GM18520 (cell line): ENCODE results near the gene YPEL1.
"Not testable (repeated sequence)": the region's sequence is repeated elsewhere in the genome, so short reads cannot be mapped to it uniquely, and the experiment has no call there.

Experiments used
- ATAC-seq: cut with Tn5 transposase; IDR thresholded peaks from one replicate; pipeline ENCODE4 v1.9.1; 2021; ENCODE audit not compliant: unreplicated experiment

Gene YPEL1

DNA sequence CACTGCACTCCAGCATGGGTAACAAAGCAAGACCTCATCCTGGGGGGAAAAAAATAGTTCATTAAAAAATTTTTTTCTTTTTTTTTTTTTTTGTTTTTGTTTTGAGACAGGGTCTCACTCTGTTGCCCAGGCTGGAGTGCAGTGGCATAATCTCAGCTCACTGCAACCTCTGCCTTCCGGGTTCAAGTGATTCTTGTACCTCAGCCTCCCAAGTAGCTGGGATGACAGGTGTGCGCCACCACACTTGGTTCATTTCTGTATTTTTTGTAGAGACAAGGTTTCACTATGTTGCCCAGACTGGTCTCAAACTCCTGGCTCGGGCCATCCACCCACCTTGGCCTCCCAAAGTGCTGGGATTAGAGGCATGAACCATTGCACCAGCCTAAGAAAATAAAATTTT is 11.1 kb downstream of the YPEL1 start:
- ATAC-seq, result not testable (repeated sequence)

- not testable (repeated sequence) for ATAC-seq
Observed at GRCh38 chr22:21721195-21721852, 14.3 kb downstream of the YPEL1 start.

DNA sequence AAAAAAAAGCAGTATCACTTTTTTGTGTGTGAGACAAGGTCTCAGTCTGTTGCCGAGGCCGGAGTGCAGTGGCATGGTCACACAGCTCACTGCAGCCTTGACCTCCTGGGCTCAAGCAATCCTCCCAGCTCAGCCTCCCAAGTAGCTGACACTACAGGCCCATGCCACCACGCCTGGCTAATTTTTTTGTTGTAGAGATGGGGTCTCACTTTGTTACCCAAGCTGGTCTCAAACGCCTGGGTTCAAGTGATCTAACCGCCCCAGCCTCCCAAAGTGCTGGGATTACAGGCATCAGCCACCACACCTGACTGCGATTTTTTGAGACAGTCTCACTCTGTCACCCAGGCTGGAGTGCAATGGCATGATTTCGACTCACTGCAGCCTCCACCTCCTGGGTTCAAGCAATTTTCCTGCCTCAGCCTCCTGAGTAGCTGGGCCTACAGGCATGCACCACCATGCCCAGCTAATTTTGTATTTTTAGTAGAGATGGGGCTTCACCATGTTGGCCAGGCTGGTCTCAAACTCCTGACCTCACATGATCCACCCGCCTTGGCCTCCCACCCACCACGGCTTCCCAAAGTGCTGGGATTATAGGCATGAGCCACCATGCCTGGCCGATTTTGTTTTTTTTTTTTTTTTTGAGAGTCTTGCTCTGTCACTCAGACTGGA is 15.3 kb downstream of the YPEL1 start:
- not testable (repeated sequence) for ATAC-seq

DNA sequence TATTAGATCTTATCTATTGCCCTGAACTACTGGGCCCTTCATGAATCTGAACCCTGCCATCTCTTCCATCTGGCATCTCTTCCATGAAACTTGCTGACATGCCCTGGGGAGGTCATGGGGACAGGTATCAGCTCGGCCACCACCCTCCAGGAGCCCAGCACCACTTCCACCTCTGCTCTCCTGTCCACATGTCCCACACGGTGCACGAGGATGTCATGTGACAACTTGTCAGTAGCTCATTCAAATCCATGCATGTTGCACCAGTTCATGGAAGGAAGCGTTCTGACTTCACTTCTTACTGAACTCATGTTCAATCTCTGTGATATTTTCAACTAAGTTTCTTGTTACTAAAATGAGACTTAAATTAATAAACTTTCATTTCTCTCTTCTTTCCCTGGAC is 16.6 kb downstream of the YPEL1 start:
- no peak for ATAC-seq

GRCh38 chr22:21718499-21718898 is 17.1 kb downstream of the YPEL1 start:
- no peak for ATAC-seq

GRCh38 chr22:21716395-21717122 is 19.0 kb downstream of the YPEL1 start:
- not testable (repeated sequence) for ATAC-seq

- ATAC-seq, result no peak
Observed at GRCh38 chr22:21714786-21715185, 20.8 kb downstream of the YPEL1 start.

DNA sequence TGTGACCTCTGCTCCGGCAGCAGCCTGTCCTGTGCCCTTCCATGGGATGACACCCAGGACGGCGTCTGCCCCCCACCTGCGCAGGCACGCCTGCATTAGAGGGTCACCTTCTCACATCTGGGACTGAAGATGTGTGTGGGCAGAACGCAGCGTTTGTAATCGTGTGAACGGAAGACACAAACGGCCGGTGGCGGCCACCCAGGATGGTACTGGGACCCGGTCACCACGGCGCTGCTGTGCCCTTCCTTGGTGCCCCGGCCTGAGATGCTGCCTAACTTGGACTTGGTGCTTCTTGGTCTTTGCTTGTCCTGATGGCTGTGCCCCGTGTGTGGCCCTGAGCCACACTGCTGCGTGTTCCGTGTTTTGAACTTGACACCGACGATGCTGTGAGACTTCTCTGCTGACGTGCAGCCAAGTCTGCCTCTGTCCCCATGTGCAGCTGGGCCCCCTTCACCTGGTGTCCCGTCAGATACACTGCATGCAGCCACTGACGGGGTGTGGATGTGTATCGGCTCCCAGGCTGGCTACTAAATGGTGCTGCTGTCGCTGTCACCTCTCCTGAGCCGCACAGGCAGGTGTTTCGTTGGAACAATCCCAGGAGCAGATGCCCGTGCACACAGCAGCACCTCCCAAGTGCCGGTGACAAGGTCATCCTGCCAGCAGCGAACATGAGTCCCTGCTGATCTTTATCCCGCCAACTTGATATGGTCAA is 21.4 kb downstream of the YPEL1 start:
- no peak for ATAC-seq

DNA sequence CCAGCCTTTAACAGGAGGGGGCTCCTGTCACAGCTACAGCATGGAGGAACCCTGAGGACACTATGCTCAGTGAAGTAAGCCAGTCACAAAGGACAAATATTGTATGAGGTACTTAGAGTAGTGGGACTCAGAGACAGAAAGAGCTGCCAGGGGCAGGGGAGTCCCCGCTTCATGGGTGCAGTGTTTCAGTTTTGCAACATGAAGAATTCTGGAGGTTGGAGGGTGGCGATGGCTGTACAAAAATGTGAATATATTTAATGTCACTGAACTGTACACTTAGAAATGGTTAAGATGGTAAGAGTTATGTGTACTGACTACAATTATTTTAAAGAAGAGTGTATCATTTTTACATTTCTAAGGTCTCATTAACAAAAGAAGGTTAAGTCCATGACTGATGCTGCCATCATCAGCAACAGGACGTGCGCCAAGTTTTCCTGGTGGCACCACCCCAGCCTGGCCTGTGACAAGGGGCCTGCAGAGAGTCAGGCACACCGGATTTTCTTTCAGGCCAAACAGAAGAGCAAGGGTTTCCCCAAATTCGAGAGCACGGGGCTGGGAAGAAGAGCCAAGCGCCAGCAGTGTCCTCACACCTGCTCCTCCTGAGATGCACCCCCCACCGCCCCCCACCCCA is 22.1 kb downstream of the YPEL1 start:
- no peak for ATAC-seq

DNA sequence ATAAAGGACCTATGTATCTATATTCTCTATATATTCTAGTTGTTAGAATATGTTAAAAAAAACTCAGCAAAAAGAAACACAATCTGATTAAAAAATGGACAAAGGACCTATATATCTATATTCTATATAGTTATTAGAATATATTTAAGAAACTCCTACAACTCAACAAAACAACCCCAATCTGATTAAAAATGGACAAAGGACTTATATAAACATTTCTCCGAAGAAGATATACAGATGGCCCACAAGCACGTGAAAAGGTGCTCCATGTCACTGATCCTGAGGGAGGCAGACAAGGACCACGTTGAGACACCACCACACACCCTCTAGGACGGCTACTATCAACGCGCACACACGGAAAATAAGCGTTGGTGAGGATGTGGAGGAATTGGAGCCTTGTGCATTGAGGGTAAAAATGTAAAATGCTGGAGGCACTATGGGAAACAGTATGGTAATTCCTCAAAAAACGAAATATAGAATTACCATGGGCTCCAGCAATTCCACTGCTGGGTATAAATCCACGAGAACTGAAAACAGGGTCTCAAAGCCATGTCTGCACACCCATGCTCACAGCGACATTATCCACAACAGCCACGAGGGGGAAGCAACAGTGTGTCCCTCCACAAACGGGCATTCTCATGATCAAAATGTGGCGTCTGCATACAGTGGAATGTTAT is 22.7 kb downstream of the YPEL1 start:
- ATAC-seq, result no peak

- no peak for ATAC-seq
Observed at GRCh38 chr22:21711851-21712250, 23.7 kb downstream of the YPEL1 start.

- ATAC-seq, result no peak
Observed at GRCh38 chr22:21710156-21710555, 25.4 kb downstream of the YPEL1 start.

GRCh38 chr22:21709688-21710087 is 25.9 kb downstream of the YPEL1 start:
- no peak for ATAC-seq

DNA sequence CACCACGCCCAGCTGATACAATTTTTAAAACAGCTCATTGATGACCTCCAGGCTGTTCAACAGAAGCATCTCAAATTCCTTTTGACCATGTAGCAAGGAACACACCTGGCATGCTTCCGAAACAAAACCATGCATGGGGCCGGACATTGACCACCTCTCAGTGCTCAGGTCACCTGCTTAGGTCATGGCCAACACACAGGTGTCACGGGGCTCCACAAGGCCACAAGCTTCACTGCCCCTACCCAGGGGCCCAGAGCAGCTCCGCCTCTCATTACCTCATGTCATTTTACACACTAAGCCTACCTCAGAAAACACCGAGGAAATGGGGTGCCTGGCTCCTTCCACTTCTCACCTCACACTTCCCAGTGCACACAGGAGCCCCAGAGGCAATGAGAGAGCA is 26.6 kb downstream of the YPEL1 start:
- ATAC-seq, result no peak

DNA sequence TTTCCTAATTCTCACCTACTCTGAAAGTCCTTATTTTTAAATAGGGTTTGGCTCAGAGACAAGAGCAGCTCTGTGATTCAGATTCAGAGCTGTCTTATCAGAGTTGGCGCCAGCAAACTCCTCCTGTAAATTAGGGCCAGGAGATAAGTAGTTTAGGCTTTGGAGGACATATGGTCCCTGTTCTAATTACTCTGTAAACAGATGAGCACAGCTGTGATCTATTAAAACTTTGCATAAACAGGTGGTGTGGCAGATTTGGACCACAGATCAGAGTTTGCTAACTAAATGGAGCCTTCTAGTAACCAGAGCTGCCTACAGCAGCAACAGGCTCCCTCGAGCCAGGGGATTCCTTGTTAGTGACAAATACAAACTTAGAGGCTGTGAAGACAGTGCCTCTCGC is 27.9 kb downstream of the YPEL1 start:
- no peak for ATAC-seq

- no peak for ATAC-seq
Observed at GRCh38 chr22:21703684-21704316, 31.8 kb downstream of the YPEL1 start.

- ATAC-seq, result no peak
Observed at GRCh38 chr22:21702700-21703683, 32.6 kb downstream of the YPEL1 start.

DNA sequence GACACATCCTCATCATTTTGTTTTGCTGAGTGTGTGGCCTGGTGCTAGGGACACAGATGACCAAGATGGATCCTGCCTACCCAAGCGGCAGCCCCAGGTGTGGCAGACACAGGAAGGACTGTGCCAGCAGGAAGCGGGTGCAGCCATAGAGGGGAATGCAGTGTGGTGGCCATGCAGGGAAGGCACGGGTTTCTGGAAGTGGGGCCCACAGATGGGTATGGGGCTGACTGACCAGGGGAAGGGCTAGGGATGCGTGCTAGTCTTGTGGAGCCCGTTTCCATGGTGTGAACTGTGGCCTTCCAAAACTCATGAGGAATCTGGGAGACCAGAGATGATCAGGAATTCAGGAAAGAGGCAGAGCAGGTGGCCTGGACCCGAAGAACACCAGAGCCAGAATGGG is 33.5 kb downstream of the YPEL1 start:
- no peak for ATAC-seq
